ENCODE measurements around the gene FILIP1L.

Gene FILIP1L

DNA sequence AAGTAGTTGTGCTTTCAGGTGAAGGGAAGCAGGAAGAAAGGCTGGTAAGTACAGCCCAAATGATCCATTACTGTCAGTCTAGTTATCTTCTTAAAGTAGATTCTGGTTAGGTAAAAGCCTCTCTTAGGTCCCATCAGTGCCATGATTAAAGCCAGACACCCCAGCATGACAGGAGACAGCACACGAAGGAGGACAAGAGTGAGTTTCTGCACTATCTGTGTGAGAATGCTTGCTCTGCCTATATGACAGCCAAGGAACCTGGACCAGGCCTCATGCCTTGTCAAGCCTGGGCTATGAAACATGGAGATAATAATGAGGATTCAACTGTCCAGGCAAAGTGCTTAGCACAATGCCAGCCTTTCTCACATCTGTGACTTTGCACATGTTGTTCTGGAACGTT, 13.5 kb upstream of the FILIP1L start:
- TF ChIP-seq, protein P1, sequence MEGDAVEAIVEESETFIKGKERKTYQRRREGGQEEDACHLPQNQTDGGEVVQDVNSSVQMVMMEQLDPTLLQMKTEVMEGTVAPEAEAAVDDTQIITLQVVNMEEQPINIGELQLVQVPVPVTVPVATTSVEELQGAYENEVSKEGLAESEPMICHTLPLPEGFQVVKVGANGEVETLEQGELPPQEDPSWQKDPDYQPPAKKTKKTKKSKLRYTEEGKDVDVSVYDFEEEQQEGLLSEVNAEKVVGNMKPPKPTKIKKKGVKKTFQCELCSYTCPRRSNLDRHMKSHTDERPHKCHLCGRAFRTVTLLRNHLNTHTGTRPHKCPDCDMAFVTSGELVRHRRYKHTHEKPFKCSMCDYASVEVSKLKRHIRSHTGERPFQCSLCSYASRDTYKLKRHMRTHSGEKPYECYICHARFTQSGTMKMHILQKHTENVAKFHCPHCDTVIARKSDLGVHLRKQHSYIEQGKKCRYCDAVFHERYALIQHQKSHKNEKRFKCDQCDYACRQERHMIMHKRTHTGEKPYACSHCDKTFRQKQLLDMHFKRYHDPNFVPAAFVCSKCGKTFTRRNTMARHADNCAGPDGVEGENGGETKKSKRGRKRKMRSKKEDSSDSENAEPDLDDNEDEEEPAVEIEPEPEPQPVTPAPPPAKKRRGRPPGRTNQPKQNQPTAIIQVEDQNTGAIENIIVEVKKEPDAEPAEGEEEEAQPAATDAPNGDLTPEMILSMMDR (IDR thresholded peaks at IDR 0.05; ENCODE audit: borderline replicate concordance, insufficient read depth, low read depth, low read length): no peak
- no peak overlapping the region for H3K4me3 ChIP-seq (ENCODE audit: low read depth, low read length)

GRCh38 chr3:100125161-100125938, 11.0 kb upstream of the FILIP1L start:
- H3K4me3 ChIP-seq (ENCODE audit: low read depth, low read length): no peak overlapping the region
- TF ChIP-seq, protein P1 (IDR thresholded peaks at IDR 0.05; ENCODE audit: borderline replicate concordance, insufficient read depth, low read depth, low read length): no peak

GRCh38 chr3:100124201-100124761, 10.0 kb upstream of the FILIP1L start:
- TF ChIP-seq, protein P1 (IDR thresholded peaks at IDR 0.05; ENCODE audit: borderline replicate concordance, insufficient read depth, low read depth, low read length): no peak

DNA sequence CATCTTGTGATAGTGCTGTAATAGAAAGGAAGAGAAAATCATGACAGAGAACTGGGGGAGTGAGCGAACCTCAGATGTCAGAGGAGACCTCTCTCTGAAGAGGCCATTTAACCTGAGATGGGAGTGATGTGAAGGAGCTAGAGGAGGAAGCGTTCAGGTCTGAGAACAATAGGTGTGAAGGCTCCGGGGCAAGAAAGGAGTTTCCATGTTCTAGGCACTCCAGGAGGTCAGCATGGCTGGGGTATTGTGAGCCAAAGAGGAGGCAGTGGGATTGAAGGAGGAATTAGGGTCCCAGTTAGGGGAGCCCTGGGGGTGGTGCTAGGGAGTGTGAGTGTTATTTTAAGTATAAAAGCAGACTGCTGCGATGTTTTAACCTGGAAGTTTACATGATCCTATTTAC, 8.8 kb upstream of the FILIP1L start:
- no peak overlapping the region for H3K4me3 ChIP-seq (ENCODE audit: low read depth, low read length)
- TF ChIP-seq, protein P1 (IDR thresholded peaks at IDR 0.05; ENCODE audit: borderline replicate concordance, insufficient read depth, low read depth, low read length): no peak

More at GRCh38 chr3:100124201-100124761, 10.0 kb upstream of the FILIP1L start:
- no peak overlapping the region for H3K4me3 ChIP-seq (ENCODE audit: low read depth, low read length)

- H3K4me3 ChIP-seq (ENCODE audit: low read depth, low read length): no peak overlapping the region
- TF ChIP-seq, protein P1 (IDR thresholded peaks at IDR 0.05; ENCODE audit: borderline replicate concordance, insufficient read depth, low read depth, low read length): no peak
These were observed 8.0 kb upstream of the FILIP1L start for GRCh38 chr3:100122321-100122720.

- TF ChIP-seq, protein P1 (IDR thresholded peaks at IDR 0.05; ENCODE audit: borderline replicate concordance, insufficient read depth, low read depth, low read length): no peak
- no peak overlapping the region for H3K4me3 ChIP-seq (ENCODE audit: low read depth, low read length)
These were observed 6.4 kb upstream of the FILIP1L start for GRCh38 chr3:100120693-100121092.

- TF ChIP-seq, protein P1 (IDR thresholded peaks at IDR 0.05; ENCODE audit: borderline replicate concordance, insufficient read depth, low read depth, low read length): no peak
- H3K4me3 ChIP-seq (ENCODE audit: low read depth, low read length): no peak overlapping the region
These were observed 5.7 kb upstream of the FILIP1L start for GRCh38 chr3:100120012-100120411.

Measured in GM12875 (cell line).